ENCODE data around the gene GLTPD2.

The GLTPD2 gene

GRCh38 chr17:4750606-4751005 is 38.2 kb upstream of the GLTPD2 start:
- 75% methylated on average over 2 of the region's 3 CpGs for WGBS (ENCODE audit: insufficient coverage)
- no peaks in the 10 kb centered on the region for H3K36me3 ChIP-seq (ENCODE audit: control insufficient read depth in 4 of 4, insufficient read depth in 4 of 4, low read length in 3 of 4)
- no peak for DNase-seq
- POLR2A ChIA-PET = no interaction called here
- H3K4me3 ChIP-seq (ENCODE audit: control insufficient read depth in 1 of 7, extremely low read depth in 1 of 7, insufficient read depth in 4 of 7, low read depth in 2 of 7, low read length in 6 of 7) = no peak overlapping the region
- H3K27me3 ChIP-seq (replicated peaks in 2 of 5; ENCODE audit: control insufficient read depth in 4 of 5, insufficient read depth in 5 of 5, low read length in 4 of 5) = peaks cover 0 to 11% (median 6%) of the 10 kb centered on the region in 5 experiments
- H3K4me1 ChIP-seq (ENCODE audit: control extremely low read depth in 1 of 4, control insufficient read depth in 4 of 4, insufficient read depth in 4 of 4, low read length in 3 of 4) = peaks cover 5 to 18% (median 13%) of the 10 kb centered on the region in 4 experiments
- CTCF ChIA-PET = no interaction called here
- no peak overlapping the region for H3K27ac ChIP-seq (ENCODE audit: insufficient read depth in 1 of 2, low read depth in 1 of 2, low read length in 2 of 2, poor library complexity in 1 of 2, severe bottlenecking in 2 of 2)
- H3K9me3 ChIP-seq (ENCODE audit: control extremely low read depth in 1 of 5, control insufficient read depth in 4 of 5, insufficient read depth in 2 of 5, low read depth in 1 of 5, low read length in 4 of 5) = no peaks in the 10 kb centered on the region

GRCh38 chr17:4751932-4752331 is 36.8 kb upstream of the GLTPD2 start:
- Histone ChIP-seq H3K4me1 (ENCODE audit: control extremely low read depth in 1 of 4, control insufficient read depth in 4 of 4, insufficient read depth in 4 of 4, low read length in 3 of 4) (peaks cover 5 to 18% (median 13%) of the 10 kb centered on the region in 4 experiments), H3K4me3 (ENCODE audit: control insufficient read depth in 1 of 7, extremely low read depth in 1 of 7, insufficient read depth in 4 of 7, low read depth in 2 of 7, low read length in 6 of 7) (no peak overlapping the region), H3K27me3 (replicated peaks in 2 of 5; ENCODE audit: control insufficient read depth in 4 of 5, insufficient read depth in 5 of 5, low read length in 4 of 5) (peaks cover 0 to 10% (median 6%) of the 10 kb centered on the region in 5 experiments), H3K36me3 (ENCODE audit: control insufficient read depth in 4 of 4, insufficient read depth in 4 of 4, low read length in 3 of 4) (no peaks in the 10 kb centered on the region), H3K27ac (ENCODE audit: insufficient read depth in 1 of 2, low read depth in 1 of 2, low read length in 2 of 2, poor library complexity in 1 of 2, severe bottlenecking in 2 of 2) (no peak overlapping the region), H3K9me3 (ENCODE audit: control extremely low read depth in 1 of 5, control insufficient read depth in 4 of 5, insufficient read depth in 2 of 5, low read depth in 1 of 5, low read length in 4 of 5) (no peaks in the 10 kb centered on the region)
- POLR2A ChIA-PET = no interaction called here
- 94% methylated on average over 3 of the region's 5 CpGs for WGBS (ENCODE audit: insufficient coverage)
- CTCF ChIA-PET = interaction anchor here (1.5 kb wide), 1 partner anchor 37 kb away, joined by 3 read pairs; the partner anchor contains the start of gene GLTPD2
- DNase-seq = no peak

GRCh38 chr17:4753392-4753791 is 35.4 kb upstream of the GLTPD2 start:
- CTCF ChIA-PET = no interaction called here
- peaks cover 0 to 12% (median 6%) of the 10 kb centered on the region in 5 experiments for H3K27me3 ChIP-seq (replicated peaks in 2 of 5; ENCODE audit: control insufficient read depth in 4 of 5, insufficient read depth in 5 of 5, low read length in 4 of 5)
- POLR2A ChIA-PET = no interaction called here

GRCh38 chr17:4759776-4760236 is 29.0 kb upstream of the GLTPD2 start:
- ChIA-PET CTCF (no interaction called here), POLR2A (no interaction called here)
- Histone ChIP-seq H3K4me1 (ENCODE audit: control extremely low read depth in 1 of 4, control insufficient read depth in 4 of 4, insufficient read depth in 4 of 4, low read length in 3 of 4) (peaks cover 0 to 7% (median 4%) of the 10 kb centered on the region in 4 experiments), H3K27ac (ENCODE audit: insufficient read depth in 1 of 2, low read depth in 1 of 2, low read length in 2 of 2, poor library complexity in 1 of 2, severe bottlenecking in 2 of 2) (no peak overlapping the region), H3K36me3 (ENCODE audit: control insufficient read depth in 4 of 4, insufficient read depth in 4 of 4, low read length in 3 of 4) (no peaks in the 10 kb centered on the region), H3K27me3 (replicated peaks in 2 of 5; ENCODE audit: control insufficient read depth in 4 of 5, insufficient read depth in 5 of 5, low read length in 4 of 5) (peaks cover 0 to 9% (median 0%) of the 10 kb centered on the region in 5 experiments), H3K4me3 (ENCODE audit: control insufficient read depth in 1 of 7, extremely low read depth in 1 of 7, insufficient read depth in 4 of 7, low read depth in 2 of 7, low read length in 6 of 7) (no peak overlapping the region), H3K9me3 (ENCODE audit: control extremely low read depth in 1 of 5, control insufficient read depth in 4 of 5, insufficient read depth in 2 of 5, low read depth in 1 of 5, low read length in 4 of 5) (no peaks in the 10 kb centered on the region)
- DNase-seq = no peak
- WGBS (ENCODE audit: insufficient coverage) = 92% methylated on average over 5 of the region's 10 CpGs

More at GRCh38 chr17:4753392-4753791, 35.4 kb upstream of the GLTPD2 start:
- no peak for DNase-seq
- Histone ChIP-seq H3K9me3 (ENCODE audit: control extremely low read depth in 1 of 5, control insufficient read depth in 4 of 5, insufficient read depth in 2 of 5, low read depth in 1 of 5, low read length in 4 of 5) (no peaks in the 10 kb centered on the region), H3K27ac (ENCODE audit: insufficient read depth in 1 of 2, low read depth in 1 of 2, low read length in 2 of 2, poor library complexity in 1 of 2, severe bottlenecking in 2 of 2) (no peak overlapping the region), H3K36me3 (ENCODE audit: control insufficient read depth in 4 of 4, insufficient read depth in 4 of 4, low read length in 3 of 4) (no peaks in the 10 kb centered on the region), H3K4me1 (ENCODE audit: control extremely low read depth in 1 of 4, control insufficient read depth in 4 of 4, insufficient read depth in 4 of 4, low read length in 3 of 4) (peaks cover 4 to 7% (median 5%) of the 10 kb centered on the region in 4 experiments), H3K4me3 (ENCODE audit: control insufficient read depth in 1 of 7, extremely low read depth in 1 of 7, insufficient read depth in 4 of 7, low read depth in 2 of 7, low read length in 6 of 7) (no peak overlapping the region)
- WGBS (ENCODE audit: insufficient coverage) = no CpG with 5 or more reads among the region's 1 CpG

- no peaks in the 10 kb centered on the region for H3K9me3 ChIP-seq (ENCODE audit: control extremely low read depth in 1 of 5, control insufficient read depth in 4 of 5, insufficient read depth in 2 of 5, low read depth in 1 of 5, low read length in 4 of 5)
- WGBS (ENCODE audit: insufficient coverage) = no CpG with 5 or more reads among the region's 3 CpGs
- no peak overlapping the region for H3K4me3 ChIP-seq (ENCODE audit: control insufficient read depth in 1 of 7, extremely low read depth in 1 of 7, insufficient read depth in 4 of 7, low read depth in 2 of 7, low read length in 6 of 7)
- peaks cover 0 to 2% (median 0%) of the 10 kb centered on the region in 5 experiments for H3K27me3 ChIP-seq (replicated peaks in 2 of 5; ENCODE audit: control insufficient read depth in 4 of 5, insufficient read depth in 5 of 5, low read length in 4 of 5)
- H3K36me3 ChIP-seq (ENCODE audit: control insufficient read depth in 4 of 4, insufficient read depth in 4 of 4, low read length in 3 of 4) = no peaks in the 10 kb centered on the region
- ChIA-PET POLR2A (no interaction called here), CTCF (interaction anchor here (0.6 to 1.5 kb wide), 5 partner anchors 8 to 168 kb away, joined by 3 to 4 read pairs (median 3); no protein-coding TSS in a partner anchor)
- no peak overlapping the region for H3K27ac ChIP-seq (ENCODE audit: insufficient read depth in 1 of 2, low read depth in 1 of 2, low read length in 2 of 2, poor library complexity in 1 of 2, severe bottlenecking in 2 of 2)
- peaks cover 0 to 12% (median 8%) of the 10 kb centered on the region in 4 experiments for H3K4me1 ChIP-seq (ENCODE audit: control extremely low read depth in 1 of 4, control insufficient read depth in 4 of 4, insufficient read depth in 4 of 4, low read length in 3 of 4)
- peak in 2 of 3 donors; percentile 40 to 44 for DNase-seq
Observed at GRCh38 chr17:4764595-4764994, 24.2 kb upstream of the GLTPD2 start.

GRCh38 chr17:4766201-4766600 is 22.6 kb upstream of the GLTPD2 start:
- peaks cover 0 to 12% (median 8%) of the 10 kb centered on the region in 4 experiments for H3K4me1 ChIP-seq (ENCODE audit: control extremely low read depth in 1 of 4, control insufficient read depth in 4 of 4, insufficient read depth in 4 of 4, low read length in 3 of 4)

GRCh38 chr17:4766723-4767122 is 22.0 kb upstream of the GLTPD2 start:
- H3K27ac ChIP-seq (ENCODE audit: insufficient read depth in 1 of 2, low read depth in 1 of 2, low read length in 2 of 2, poor library complexity in 1 of 2, severe bottlenecking in 2 of 2) = no peak overlapping the region
- POLR2A ChIA-PET = no interaction called here

More at GRCh38 chr17:4766201-4766600, 22.6 kb upstream of the GLTPD2 start:
- no peaks in the 10 kb centered on the region for H3K9me3 ChIP-seq (ENCODE audit: control extremely low read depth in 1 of 5, control insufficient read depth in 4 of 5, insufficient read depth in 2 of 5, low read depth in 1 of 5, low read length in 4 of 5)
- ChIA-PET CTCF (no interaction called here), POLR2A (no interaction called here)
- no peak overlapping the region for H3K27ac ChIP-seq (ENCODE audit: insufficient read depth in 1 of 2, low read depth in 1 of 2, low read length in 2 of 2, poor library complexity in 1 of 2, severe bottlenecking in 2 of 2)
- DNase-seq = peak; percentile 35 to 78 (median 78)
- WGBS (ENCODE audit: insufficient coverage) = 77% methylated on average over 2 of the region's 3 CpGs
- H3K4me3 ChIP-seq (ENCODE audit: control insufficient read depth in 1 of 7, extremely low read depth in 1 of 7, insufficient read depth in 4 of 7, low read depth in 2 of 7, low read length in 6 of 7) = no peak overlapping the region
- no peaks in the 10 kb centered on the region for H3K36me3 ChIP-seq (ENCODE audit: control insufficient read depth in 4 of 4, insufficient read depth in 4 of 4, low read length in 3 of 4)
- H3K27me3 ChIP-seq (replicated peaks in 2 of 5; ENCODE audit: control insufficient read depth in 4 of 5, insufficient read depth in 5 of 5, low read length in 4 of 5) = peaks cover 0 to 2% (median 0%) of the 10 kb centered on the region in 5 experiments

More at GRCh38 chr17:4766723-4767122, 22.0 kb upstream of the GLTPD2 start:
- peaks cover 0 to 2% (median 0%) of the 10 kb centered on the region in 5 experiments for H3K27me3 ChIP-seq (replicated peaks in 2 of 5; ENCODE audit: control insufficient read depth in 4 of 5, insufficient read depth in 5 of 5, low read length in 4 of 5)
- H3K36me3 ChIP-seq (ENCODE audit: control insufficient read depth in 4 of 4, insufficient read depth in 4 of 4, low read length in 3 of 4) = no peaks in the 10 kb centered on the region
- H3K9me3 ChIP-seq (ENCODE audit: control extremely low read depth in 1 of 5, control insufficient read depth in 4 of 5, insufficient read depth in 2 of 5, low read depth in 1 of 5, low read length in 4 of 5) = no peaks in the 10 kb centered on the region
- peaks cover 0 to 12% (median 8%) of the 10 kb centered on the region in 4 experiments for H3K4me1 ChIP-seq (ENCODE audit: control extremely low read depth in 1 of 4, control insufficient read depth in 4 of 4, insufficient read depth in 4 of 4, low read length in 3 of 4)
- 100% methylated on average over 2 of the region's 9 CpGs for WGBS (ENCODE audit: insufficient coverage)
- no peak overlapping the region for H3K4me3 ChIP-seq (ENCODE audit: control insufficient read depth in 1 of 7, extremely low read depth in 1 of 7, insufficient read depth in 4 of 7, low read depth in 2 of 7, low read length in 6 of 7)
- CTCF ChIA-PET = no interaction called here
- DNase-seq = no peak
